NT2/D1 (cell line): ENCODE data around the gene SLC6A17.

Experiments used
- SUZ12 ChIP-seq: IDR thresholded peaks from 2 replicates; pipeline ENCODE4 v1.6.1; 2011; ENCODE audit not compliant: insufficient read length, insufficient read depth; ENCODE audit errors: extremely low read depth
- YY1 ChIP-seq: IDR thresholded peaks from 2 replicates; pipeline ENCODE4 v1.6.1; 2011; ENCODE audit not compliant: insufficient read length, insufficient read depth

- TF ChIP-seq SUZ12 = no peak
- TF ChIP-seq YY1 = no peak
Observed at GRCh38 chr1:110221119-110221518, 70.8 kb downstream of the SLC6A17 start.
